HepG2 (cell line): ENCODE data around the gene MACROD2. TPM values are rescaled to one million over a fixed set of nuclear protein-coding genes. Genes with fewer than 3 reads are reported as not detected.

Source experiments
- ATAC-seq: fragments of 200-7000 bp; cut with Tn5 transposase; 3 replicates; pipeline ENCODE4 v1.9.1; 2020; ENCODE audit warnings: mild to moderate bottlenecking, moderate library complexity
- BruUV-seq: library from RNA; stranded (reverse); fragments of 400-500 nt; replicated peaks from 2 replicates; lab custom pipeline; 2021; lab: Mats Ljungman, UMichigan
- CTCF ChIA-PET: fragments of 300-600 bp; formaldehyde crosslinking; extraction: SDS; loops from one replicate; lab custom pipeline; 2021; ENCODE audit warnings: low total read pairs, inconsistent platforms, low intra/inter-chr PET ratio; lab: Yijun Ruan, JAX
- POLR2A ChIA-PET: fragments of 350-600 bp; sonication (Branson Sonifier 250); formaldehyde crosslinking; loops from one replicate; lab custom pipeline; 2020; ENCODE audit warnings: antibody characterized with exemption, inconsistent platforms; lab: Yijun Ruan, JAX
- DNase-seq: peaks from one replicate; pipeline ENCODE4 v3.0.0-alpha.2; 2015; ENCODE audit warnings: low spot score
- FAIRE-seq: peaks from 3 replicates; lab custom pipeline; 2011; peaks lifted over from hg19 to GRCh38; lab: Jason Lieb, UNC
- H2AFZ ChIP-seq: one replicate; pipeline ENCODE4 v1.6.1; 2011; ENCODE audit warnings: low read length, inconsistent platforms
- H3K27ac ChIP-seq: fragments of 300-600 bp; 3 replicates; pipeline ENCODE4 v1.8.0; 2011; ENCODE audit warnings: mixed run types, mild to moderate bottlenecking, mixed read lengths, low read length, inconsistent platforms; ENCODE audit not compliant: insufficient read depth; ENCODE audit errors: extremely low read length
- H3K27me3 ChIP-seq, 2 experiments: fragments of 200-600 bp in 1 of 2; 2 replicates in 1 of 2; 3 replicates in 1 of 2; pipeline versions ENCODE4 v1.6.0 to v1.8.0; 2011; ENCODE audit warnings: low read length in 2 of 2, mild to moderate bottlenecking in 2 of 2, moderate library complexity in 2 of 2, inconsistent platforms in 1 of 2; ENCODE audit not compliant: insufficient read depth in 2 of 2, control insufficient read depth in 1 of 2
- H3K36me3 ChIP-seq, 2 experiments: fragments of 200-600 bp in 1 of 2; replicated peaks in 1 of 2; 2 replicates in 1 of 2; 3 replicates in 1 of 2; pipeline versions ENCODE4 v1.5.1 to v1.8.0; 2011; ENCODE audit warnings: low read length in 2 of 2, inconsistent platforms in 1 of 2; ENCODE audit not compliant: insufficient read depth in 2 of 2, control insufficient read depth in 1 of 2
- H3K4me1 ChIP-seq: 2 replicates; pipeline ENCODE4 v1.5.1; 2012; ENCODE audit warnings: low read length, inconsistent platforms; ENCODE audit not compliant: insufficient read depth
- H3K4me2 ChIP-seq: 2 replicates; pipeline ENCODE4 v1.6.0; 2011; ENCODE audit warnings: low read depth, low read length, inconsistent platforms
- H3K4me3 ChIP-seq, 3 experiments: fragments of 200-600 bp in 1 of 3; sonication (generic), shearing (Covaris generic) in 1 of 3; replicated peaks in 1 of 3; 2 replicates each; pipeline ENCODE4 v1.5.1; 2011 to 2016; ENCODE audit warnings: low read length in 3 of 3, inconsistent platforms in 2 of 3, low read depth in 2 of 3, mild to moderate bottlenecking in 2 of 3, control low read depth in 1 of 3, mixed read lengths in 1 of 3; ENCODE audit not compliant: insufficient read depth in 1 of 3
- H3K79me2 ChIP-seq: one replicate; pipeline ENCODE4 v1.6.1; 2011; ENCODE audit warnings: low read length, inconsistent platforms; ENCODE audit not compliant: insufficient read depth
- H3K9ac ChIP-seq: 2 replicates; pipeline ENCODE4 v1.6.0; 2011; ENCODE audit warnings: mild to moderate bottlenecking, low read depth, low read length, inconsistent platforms; ENCODE audit not compliant: insufficient read depth
- H3K9me3 ChIP-seq: 2 replicates; pipeline ENCODE4 v1.5.1; 2012; ENCODE audit warnings: mild to moderate bottlenecking, low read length
- H4K20me1 ChIP-seq: 2 replicates; pipeline ENCODE4 v1.6.0; 2011; ENCODE audit warnings: inconsistent platforms, mild to moderate bottlenecking, low read length, moderate library complexity; ENCODE audit not compliant: insufficient read depth
- ATF7 ChIP-seq, 2 experiments: fragments of 450-650 bp in 1 of 2; sonication (generic) in 1 of 2; formaldehyde crosslinking in 1 of 2; IDR thresholded peaks; 2 replicates each; pipeline versions ENCODE4 v1.4.0 to v1.6.1; 2016 to 2020; ENCODE audit warnings: antibody characterized with exemption in 1 of 2, mild to moderate bottlenecking in 1 of 2, missing genetic modification reagents in 1 of 2
- EEA1 ChIP-seq: sonication (generic); formaldehyde crosslinking; IDR thresholded peaks from 2 replicates; pipeline ENCODE4 v1.5.1; 2020; ENCODE audit warnings: mild to moderate bottlenecking, missing genetic modification reagents, borderline replicate concordance
- ERF ChIP-seq: IDR thresholded peaks from 2 replicates; pipeline ENCODE4 v1.6.1; 2018; ENCODE audit warnings: missing biosample characterization, missing genetic modification reagents
- HMG20A ChIP-seq: IDR thresholded peaks from 2 replicates; pipeline ENCODE4 v1.6.1; 2016; ENCODE audit warnings: borderline replicate concordance
- HNRNPUL1 ChIP-seq: fragments of 200-400 bp; formaldehyde crosslinking; IDR thresholded peaks from 2 replicates; pipeline ENCODE4 v1.6.1; 2017; ENCODE audit warnings: low read depth, mild to moderate bottlenecking, low read length, moderate library complexity
- MAF1 ChIP-seq: sonication (generic); formaldehyde crosslinking; IDR thresholded peaks from 2 replicates; pipeline ENCODE4 v1.5.0; 2020; ENCODE audit warnings: missing genetic modification reagents, borderline replicate concordance
- MAFG ChIP-seq: sonication (generic); formaldehyde crosslinking; IDR thresholded peaks from 2 replicates; pipeline ENCODE4 v1.5.1; 2020; ENCODE audit warnings: mild to moderate bottlenecking, missing genetic modification reagents
- NFYC ChIP-seq: IDR thresholded peaks from 2 replicates; pipeline ENCODE4 v1.6.1; 2016; ENCODE audit warnings: missing genetic modification reagents, missing compliant biosample characterization
- PTBP1 ChIP-seq: fragments of 200-400 bp; formaldehyde crosslinking; IDR thresholded peaks from 2 replicates; pipeline ENCODE4 v1.6.1; 2018; ENCODE audit warnings: low read length, low read depth; ENCODE audit not compliant: poor library complexity, severe bottlenecking
- RARA ChIP-seq: IDR thresholded peaks from 2 replicates; pipeline ENCODE4 v1.6.1; 2016; ENCODE audit warnings: missing genetic modification reagents, missing compliant biosample characterization
- TEAD3 ChIP-seq: optimal IDR thresholded peaks from 2 replicates; pipeline ENCODE3; 2016; ENCODE audit warnings: borderline replicate concordance
- ZKSCAN8 ChIP-seq: IDR thresholded peaks from 2 replicates; pipeline ENCODE4 v1.6.1; 2016; ENCODE audit warnings: borderline replicate concordance, missing genetic modification reagents, missing compliant biosample characterization
- ZNF275 ChIP-seq: sonication (generic); formaldehyde crosslinking; IDR thresholded peaks from 2 replicates; pipeline ENCODE4 v1.8.0; 2022; ENCODE audit warnings: missing genetic modification reagents, mild to moderate bottlenecking, inconsistent platforms, borderline replicate concordance
- ZNF382 ChIP-seq: sonication (generic); formaldehyde crosslinking; IDR thresholded peaks from 2 replicates; pipeline ENCODE4 v1.5.0; 2020; ENCODE audit warnings: missing genetic modification reagents, mild to moderate bottlenecking, borderline replicate concordance
- ZNF503 ChIP-seq: sonication (generic); formaldehyde crosslinking; IDR thresholded peaks from 2 replicates; pipeline ENCODE4 v1.4.0; 2020; ENCODE audit warnings: missing genetic modification reagents
- ZNF589 ChIP-seq: sonication (generic); formaldehyde crosslinking; conservative IDR thresholded peaks from 2 replicates; pipeline ENCODE4 v1.8.0; 2022; ENCODE audit warnings: mild to moderate bottlenecking, moderate library complexity, missing genetic modification reagents
- ZNF747 ChIP-seq: sonication (generic); formaldehyde crosslinking; IDR thresholded peaks from 2 replicates; pipeline ENCODE4 v1.8.1; 2023; ENCODE audit warnings: missing genetic modification reagents, mild to moderate bottlenecking, borderline replicate concordance
- ZNF883 ChIP-seq: sonication (generic); formaldehyde crosslinking; IDR thresholded peaks from 2 replicates; pipeline ENCODE4 v1.5.1; 2020; ENCODE audit warnings: mild to moderate bottlenecking, missing genetic modification reagents; ENCODE audit errors: not compliant biosample characterization
- WGBS: methylation state at CpG from one replicate; pipeline ENCODE4 v1.1.6; 2017; ENCODE audit warnings: low lambda C conversion rate; 5-methylcytosine and 5-hydroxymethylcytosine counted together
- in situ Hi-C: cut with HindIII; loops from 2 replicates; pipeline ENCODE4 v1.10.0; 2017; ENCODE audit warnings: low pct_unique_long_range_greater_than_20kb; ENCODE audit not compliant: extremely low pct_ligation_motif_present
- intact Hi-C: fragments of 100-400 bp; cut with micrococcal nuclease; formaldehyde crosslinking; loops from one replicate; pipeline ENCODE4 v1.10.0; 2022; ENCODE audit not compliant: unreplicated experiment
- polyA plus RNA-seq, 8 experiments: library from polyadenylated mRNA; depleted of rRNA in 3 of 8; stranded (reverse) in 7 of 8; unstranded in 1 of 8; fragments of >200 nt; fragmentation: Illumina TruSeq in 4 of 8; extraction: Trizol in 4 of 8; gene quantifications; 2 replicates each; pipeline versions ENCODE4 v1.2.1 to v1.2.3, GENCODE V29; 2011 to 2016; ENCODE audit warnings: low read depth in 4 of 8, missing spikeins in 1 of 8, mixed read lengths in 1 of 8; ENCODE audit not compliant: insufficient read depth in 1 of 8
- total RNA-seq, 5 experiments: library from RNA; depleted of rRNA; stranded (reverse); fragments of >200 nt; fragmentation: Illumina TruSeq; extraction: Trizol; gene quantifications; 2 replicates each; pipeline ENCODE4 v1.2.3, GENCODE V29; 2016; ENCODE audit warnings: low read depth in 1 of 5

The MACROD2 gene
- total and polyA plus RNA-seq, 2 of the 13 experiments (the other 11 are each of a cell fraction or from before 2014, with no cell fraction given) = 0.13 to 0.51 TPM

- Histone ChIP-seq H3K9ac (no peak overlapping the region), H3K79me2 (no peaks in the 10 kb centered on the region), H3K27me3 (no peaks in the 10 kb centered on the region), H3K4me3 (no peak overlapping the region), H3K4me1 (no peaks in the 10 kb centered on the region), H3K36me3 (no peaks in the 10 kb centered on the region), H3K9me3 (no peaks in the 10 kb centered on the region), H3K27ac (no peak overlapping the region), H2AFZ (no peak overlapping the region)
- no peak for ATAC-seq
- DNase-seq = no peak
- ChIA-PET CTCF (no interaction called here), POLR2A (no interaction called here)
- BruUV-seq = no TSS peak
- FAIRE-seq = no peak
- intact Hi-C loops = no loop called here
- TF ChIP-seq ATF7 (IDR thresholded peaks at IDR 0.05) (peak; percentile 20; the same call in 1 of the 2 replicates), ATF7 (CRISPR knock-in tag; IDR thresholded peaks at IDR 0.05) (no peak), TEAD3 (CRISPR knock-in tag) (no peak), NFYC (CRISPR knock-in tag) (no peak), HMG20A (CRISPR knock-in tag) (no peak), RARA (no peak), ERF (CRISPR knock-in tag) (no peak)
- TF ChIP-seq, all 625 proteins: peak for 1
- H3K4me2 ChIP-seq = no peak overlapping the region
- H4K20me1 ChIP-seq = no peaks in the 10 kb centered on the region
- WGBS = 7% methylated on average over 1 of the region's 1 CpG
- in situ Hi-C loops = no loop called here
Observed at GRCh38 chr20:14510341-14510740, 515.0 kb downstream of the MACROD2 start.

GRCh38 chr20:14512839-14513238, 517.5 kb downstream of the MACROD2 start:
- Histone ChIP-seq H3K36me3 (no peaks in the 10 kb centered on the region), H3K27me3 (no peaks in the 10 kb centered on the region), H3K4me2 (no peak overlapping the region), H4K20me1 (no peaks in the 10 kb centered on the region), H3K9me3 (no peaks in the 10 kb centered on the region), H3K4me3 (no peak overlapping the region), H3K79me2 (no peaks in the 10 kb centered on the region), H3K4me1 (no peaks in the 10 kb centered on the region), H3K9ac (no peak overlapping the region), H2AFZ (no peak overlapping the region), H3K27ac (no peak overlapping the region)
- no peak for DNase-seq
- POLR2A ChIA-PET = no interaction called here
- in situ Hi-C loops (no loop called here), intact Hi-C loops (no loop called here)
- ATAC-seq = no peak
- no peak for FAIRE-seq
- WGBS = 0% methylated on average over 2 of the region's 2 CpGs
- CTCF ChIA-PET = no interaction called here
- no TSS peak for BruUV-seq
- TF ChIP-seq ZNF883 (CRISPR knock-in tag) (no peak), MAFG (no peak), ZNF747 (CRISPR knock-in tag) (no peak), HNRNPUL1 (no peak), ZNF275 (CRISPR knock-in tag) (no peak), ZKSCAN8 (CRISPR knock-in tag) (no peak), ZNF589 (CRISPR knock-in tag) (no peak), MAF1 (CRISPR knock-in tag) (no peak), EEA1 (CRISPR knock-in tag) (no peak), ZNF382 (CRISPR knock-in tag) (no peak), ZNF503 (CRISPR knock-in tag) (no peak), PTBP1 (no peak)
